Endothelial cell (in vitro differentiated cells): ENCODE results near the gene COQ9. TPM values are rescaled to one million over a fixed set of nuclear protein-coding genes. Genes with fewer than 3 reads are reported as not detected.

Experiments
- DNase-seq: peaks from one replicate; pipeline ENCODE4 v3.0.0; 2021; ENCODE audit warnings: low spot score
- H3K27ac Mint-ChIP-seq: one replicate; pipeline ENCODE4 v1.8.0; 2021; ENCODE audit warnings: mixed read lengths, inconsistent platforms; ENCODE audit not compliant: unreplicated experiment
- H3K27me3 Mint-ChIP-seq: one replicate; pipeline ENCODE4 v1.8.0; 2021; ENCODE audit warnings: mild to moderate bottlenecking, moderate library complexity, mixed read lengths, inconsistent platforms; ENCODE audit not compliant: unreplicated experiment
- H3K36me3 Mint-ChIP-seq: one replicate; pipeline ENCODE4 v1.8.0; 2021; ENCODE audit warnings: mild to moderate bottlenecking, low read depth, mixed read lengths, inconsistent platforms; ENCODE audit not compliant: unreplicated experiment
- H3K4me1 Mint-ChIP-seq: one replicate; pipeline ENCODE4 v1.8.0; 2021; ENCODE audit warnings: mild to moderate bottlenecking, mixed read lengths, inconsistent platforms; ENCODE audit not compliant: unreplicated experiment
- H3K4me3 Mint-ChIP-seq: one replicate; pipeline ENCODE4 v1.8.0; 2021; ENCODE audit warnings: mild to moderate bottlenecking, mixed read lengths, inconsistent platforms; ENCODE audit not compliant: unreplicated experiment
- H3K9me3 Mint-ChIP-seq: one replicate; pipeline ENCODE4 v1.8.0; 2021; ENCODE audit warnings: mixed read lengths, inconsistent platforms; ENCODE audit not compliant: unreplicated experiment
- total RNA-seq: library from RNA; stranded (reverse); fragmentation: NEBNext Ultra II Directional; extraction: Animal tissue kit (Norgen Biotek cat#: 25700); gene quantifications from one replicate; pipeline ENCODE4 v1.2.1, GENCODE V29; 2021; ENCODE audit not compliant: unreplicated experiment
- TF ChIP-seq, protein P1 (sequence below): fragments of 200-600 bp; sonication (generic); IDR thresholded peaks from one replicate; pipeline ENCODE4 v1.5.0; 2021; ENCODE audit warnings: antibody characterized with exemption; ENCODE audit not compliant: unreplicated experiment

COQ9 gene
- total RNA-seq, 1 donor from 2014 or later, result 23.1 TPM

DNA sequence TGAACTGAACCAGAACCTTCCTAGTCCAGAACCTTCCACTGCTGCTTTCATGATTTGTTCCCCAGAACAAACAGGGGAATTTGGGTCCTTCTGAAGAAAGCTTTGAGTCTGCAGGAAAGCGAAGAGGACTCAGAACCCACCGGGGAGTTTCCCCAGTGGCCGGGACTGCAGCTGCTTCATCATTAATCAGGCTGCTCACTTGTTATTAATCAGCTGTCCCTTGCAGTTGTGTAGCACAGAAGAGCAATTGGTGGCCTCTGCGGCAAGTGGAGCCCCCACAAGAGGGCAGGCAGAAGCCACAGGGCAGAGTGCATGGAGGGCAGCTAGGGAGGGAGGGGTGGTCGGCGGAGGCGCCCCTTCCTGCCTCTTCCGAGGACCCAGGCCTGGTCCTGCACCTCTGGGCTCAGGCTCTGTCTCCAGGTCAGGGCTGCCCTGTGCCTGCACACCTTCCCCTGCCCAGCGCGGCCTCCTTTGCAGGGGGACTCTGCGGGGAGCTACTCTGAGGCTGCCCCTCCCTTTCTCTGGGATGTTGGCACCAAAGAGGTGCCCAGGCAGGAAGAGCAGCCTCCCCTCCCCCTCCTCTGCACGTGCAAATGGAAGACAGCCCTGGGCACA is 35.8 kb upstream of the COQ9 start:
- DNase-seq, result no peak
- H3K4me1 Mint-ChIP-seq, result peaks cover 18% of the 10 kb centered on the region
- no peak overlapping the region for H3K4me3 Mint-ChIP-seq
- H3K27ac Mint-ChIP-seq, result no peak overlapping the region
- H3K27me3 Mint-ChIP-seq, result peaks cover 11% of the 10 kb centered on the region
- H3K9me3 Mint-ChIP-seq, result no peaks in the 10 kb centered on the region
- TF ChIP-seq, protein P1, sequence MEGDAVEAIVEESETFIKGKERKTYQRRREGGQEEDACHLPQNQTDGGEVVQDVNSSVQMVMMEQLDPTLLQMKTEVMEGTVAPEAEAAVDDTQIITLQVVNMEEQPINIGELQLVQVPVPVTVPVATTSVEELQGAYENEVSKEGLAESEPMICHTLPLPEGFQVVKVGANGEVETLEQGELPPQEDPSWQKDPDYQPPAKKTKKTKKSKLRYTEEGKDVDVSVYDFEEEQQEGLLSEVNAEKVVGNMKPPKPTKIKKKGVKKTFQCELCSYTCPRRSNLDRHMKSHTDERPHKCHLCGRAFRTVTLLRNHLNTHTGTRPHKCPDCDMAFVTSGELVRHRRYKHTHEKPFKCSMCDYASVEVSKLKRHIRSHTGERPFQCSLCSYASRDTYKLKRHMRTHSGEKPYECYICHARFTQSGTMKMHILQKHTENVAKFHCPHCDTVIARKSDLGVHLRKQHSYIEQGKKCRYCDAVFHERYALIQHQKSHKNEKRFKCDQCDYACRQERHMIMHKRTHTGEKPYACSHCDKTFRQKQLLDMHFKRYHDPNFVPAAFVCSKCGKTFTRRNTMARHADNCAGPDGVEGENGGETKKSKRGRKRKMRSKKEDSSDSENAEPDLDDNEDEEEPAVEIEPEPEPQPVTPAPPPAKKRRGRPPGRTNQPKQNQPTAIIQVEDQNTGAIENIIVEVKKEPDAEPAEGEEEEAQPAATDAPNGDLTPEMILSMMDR, result no peak
- H3K36me3 Mint-ChIP-seq, result no peaks in the 10 kb centered on the region

DNA sequence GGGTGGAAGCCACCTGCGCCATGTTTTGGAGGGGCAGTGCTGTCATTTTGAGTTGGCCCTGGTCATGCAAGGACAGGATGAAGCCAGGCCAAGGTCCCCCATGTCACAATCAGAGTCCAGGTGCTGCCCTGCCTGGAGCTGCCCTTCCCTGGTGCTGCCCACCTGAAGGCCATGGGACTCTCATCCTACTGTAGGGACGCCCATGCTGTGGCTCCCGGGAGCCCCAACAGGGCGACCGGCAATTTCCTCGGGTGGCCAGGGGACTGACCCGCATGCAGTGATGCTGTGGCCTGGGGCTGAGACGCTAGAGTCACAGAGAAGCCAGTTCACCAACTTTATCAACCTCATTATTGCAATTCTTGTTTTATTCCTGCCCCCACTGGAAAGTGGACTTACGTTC is 34.7 kb upstream of the COQ9 start:
- Mint-ChIP-seq H3K4me1 (peaks cover 24% of the 10 kb centered on the region), H3K4me3 (no peak overlapping the region), H3K36me3 (no peaks in the 10 kb centered on the region), H3K27me3 (peaks cover 13% of the 10 kb centered on the region), H3K27ac (no peak overlapping the region), H3K9me3 (no peaks in the 10 kb centered on the region)
- DNase-seq, result no peak
- TF ChIP-seq, protein P1, result no peak

DNA sequence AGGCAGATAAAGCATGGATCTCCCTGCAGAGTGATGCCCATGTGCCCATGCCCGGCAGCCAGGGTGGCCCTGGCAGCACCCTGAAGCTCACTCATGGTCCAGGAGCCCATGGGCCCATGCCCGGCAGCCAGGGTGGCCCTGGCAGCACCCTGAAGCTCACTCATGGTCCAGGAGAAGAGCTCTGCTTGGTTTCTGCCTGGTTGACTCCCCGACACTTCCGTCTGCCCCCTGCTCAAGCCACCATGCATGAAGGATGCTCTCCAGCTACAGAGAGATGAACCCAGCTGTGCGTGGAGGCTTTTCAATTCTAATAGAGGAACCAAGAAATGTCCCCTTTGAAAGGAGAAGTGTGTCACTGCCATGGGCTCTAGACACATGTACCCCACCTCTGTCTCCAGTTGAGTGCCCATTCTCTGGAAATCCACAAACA is 34.0 kb upstream of the COQ9 start:
- Mint-ChIP-seq H3K27ac (no peak overlapping the region), H3K4me1 (peaks cover 28% of the 10 kb centered on the region), H3K4me3 (no peak overlapping the region), H3K9me3 (no peaks in the 10 kb centered on the region), H3K27me3 (peaks cover 15% of the 10 kb centered on the region), H3K36me3 (no peaks in the 10 kb centered on the region)
- DNase-seq, result no peak
- TF ChIP-seq, protein P1, result no peak

DNA sequence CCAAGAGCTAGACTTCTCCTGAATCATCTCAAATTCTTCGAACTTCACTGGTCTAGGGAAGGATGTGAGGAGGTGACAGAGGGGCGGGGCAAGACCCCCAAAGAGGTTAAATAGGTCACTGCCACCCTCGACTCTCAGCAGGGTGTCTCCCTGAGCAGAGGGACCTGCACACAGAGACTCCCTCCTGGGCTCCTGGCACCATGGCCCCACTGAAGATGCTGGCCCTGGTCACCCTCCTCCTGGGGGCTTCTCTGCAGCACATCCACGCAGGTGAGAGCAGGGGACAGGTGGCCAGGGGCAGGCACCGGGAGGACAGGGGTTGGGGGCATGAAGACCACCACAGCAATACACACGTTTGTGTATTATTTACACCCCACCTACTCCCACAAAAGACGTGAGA is 33.5 kb upstream of the COQ9 start:
- H3K27ac Mint-ChIP-seq, result no peak overlapping the region
- H3K9me3 Mint-ChIP-seq, result no peaks in the 10 kb centered on the region
- no peak overlapping the region for H3K4me3 Mint-ChIP-seq
- TF ChIP-seq, protein P1, result no peak
- no peak for DNase-seq
- peaks cover 15% of the 10 kb centered on the region for H3K27me3 Mint-ChIP-seq
- peaks cover 28% of the 10 kb centered on the region for H3K4me1 Mint-ChIP-seq
- H3K36me3 Mint-ChIP-seq, result no peaks in the 10 kb centered on the region

- Mint-ChIP-seq H3K27me3 (peaks cover 12% of the 10 kb centered on the region), H3K9me3 (no peaks in the 10 kb centered on the region), H3K27ac (no peak overlapping the region), H3K4me1 (peaks cover 18% of the 10 kb centered on the region), H3K36me3 (no peaks in the 10 kb centered on the region), H3K4me3 (no peak overlapping the region)
- no peak for DNase-seq
- TF ChIP-seq, protein P1, result no peak
Observed at GRCh38 chr16:57416084-57416483, 31.2 kb upstream of the COQ9 start.
